GM19395 (cell line): ENCODE measurements around the gene SUPT16H.
A peak's percentile ranks its signal among the peaks of the same experiment; 100 is the strongest.
"Not testable (repeated sequence)": the region's sequence is repeated elsewhere in the genome, so short reads cannot be mapped to it uniquely, and the experiment has no call there.

Experiments used
- ATAC-seq: cut with Tn5 transposase; IDR thresholded peaks from one replicate; pipeline ENCODE4 v1.9.1; 2021; ENCODE audit warnings: mild to moderate bottlenecking, moderate library complexity; ENCODE audit not compliant: unreplicated experiment

Gene SUPT16H

DNA sequence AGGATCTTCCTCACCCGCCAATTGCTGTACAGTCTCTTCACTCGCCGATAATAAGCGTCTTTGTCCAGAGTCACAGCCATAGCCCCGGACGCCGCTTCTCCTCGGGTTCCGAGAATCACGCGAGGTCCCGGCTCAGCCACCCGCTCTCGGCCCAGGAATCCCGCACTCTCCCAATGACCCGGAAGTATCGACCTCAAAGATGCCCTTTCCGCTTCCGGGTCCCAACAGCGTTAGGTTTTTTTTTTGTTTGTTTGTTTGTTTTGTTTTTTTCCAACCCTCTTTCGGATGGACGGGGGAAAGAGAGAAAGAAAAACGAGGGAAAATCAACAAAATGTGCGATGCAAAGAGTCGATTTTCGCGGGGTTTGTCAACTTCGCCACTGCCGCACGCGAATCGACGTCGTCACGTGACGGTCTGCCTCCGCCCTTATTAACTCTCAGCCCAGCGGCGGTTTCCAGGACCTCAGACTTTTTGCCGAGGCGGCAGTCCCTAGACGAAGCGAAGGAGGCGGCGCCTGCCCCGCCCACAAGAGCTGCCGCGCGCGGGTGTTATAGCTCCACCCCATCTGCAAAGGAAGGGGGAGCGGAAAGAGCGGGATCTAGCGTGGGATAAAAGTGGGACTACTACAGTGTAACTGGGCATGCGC lies at the start of gene SUPT16H:
TSS of gene SUPT16H (minus strand) at position 172 of the 646 bp plus-strand sequence. CDS start at position 80, 92 bp downstream.
- peak; percentile 88 for ATAC-seq

DNA sequence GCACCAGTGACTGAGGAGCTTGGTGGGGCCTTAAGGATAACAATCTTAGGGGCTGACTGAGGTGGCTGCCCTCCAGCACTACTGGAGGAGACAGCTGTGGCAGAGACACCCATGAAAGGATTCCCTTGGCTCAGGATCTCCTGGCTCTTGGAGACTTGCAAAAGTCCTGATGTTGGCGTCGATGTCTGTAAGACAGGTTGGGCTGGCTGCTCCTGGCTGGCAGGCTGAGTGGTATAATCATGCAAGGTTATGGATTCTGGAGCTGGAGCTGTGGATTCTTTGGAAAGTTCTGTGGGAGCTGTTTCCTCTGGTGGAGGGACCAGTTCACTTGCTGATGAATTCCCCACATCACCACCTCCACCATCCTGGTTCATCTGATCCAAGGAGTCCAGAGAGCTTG lies 47.3 kb upstream of the SUPT16H start:
- no peak for ATAC-seq

DNA sequence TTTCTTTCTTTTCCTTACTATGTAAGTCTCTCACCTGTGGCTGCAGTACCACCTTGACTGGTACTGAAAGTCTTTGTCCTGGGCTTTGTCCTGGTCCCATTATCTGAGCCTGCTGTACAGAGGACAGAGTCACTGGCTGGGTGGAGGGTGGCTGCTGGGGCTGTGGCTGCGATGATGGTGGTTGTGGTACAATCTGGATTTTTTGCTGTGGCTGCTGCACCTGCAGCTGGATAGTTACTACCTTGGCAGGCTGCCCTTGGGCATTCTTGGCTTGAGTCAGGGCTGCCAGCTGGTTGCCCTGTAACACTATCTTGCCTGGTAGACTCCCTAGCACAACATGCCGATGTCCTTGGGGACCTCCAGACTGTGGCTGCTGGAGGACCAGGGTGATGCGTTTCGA lies 45.1 kb upstream of the SUPT16H start:
- ATAC-seq = no peak

GRCh38 chr14:21426692-21427091 lies 42.9 kb upstream of the SUPT16H start:
- no peak for ATAC-seq

- ATAC-seq = no peak
These were observed 35.7 kb upstream of the SUPT16H start for GRCh38 chr14:21419528-21419927.

DNA sequence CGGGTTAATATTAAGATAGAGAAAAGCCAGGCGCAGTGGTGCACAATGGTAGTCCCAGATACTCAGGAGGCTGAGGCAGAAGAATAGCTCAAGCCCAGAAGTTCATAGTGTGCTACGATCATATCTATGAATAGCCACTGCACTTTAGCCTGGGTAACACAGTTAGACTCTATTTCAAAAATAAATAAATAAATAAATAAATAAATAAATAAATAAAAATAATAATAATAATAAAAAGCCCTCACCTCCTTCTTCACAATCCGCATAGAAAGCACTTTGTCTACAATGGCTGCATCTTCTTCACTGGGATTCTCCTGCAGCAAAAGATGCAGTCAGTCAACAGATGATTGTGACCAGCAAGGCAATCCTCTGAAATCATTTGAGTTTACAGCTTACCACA lies 31.5 kb upstream of the SUPT16H start:
- no peak for ATAC-seq

DNA sequence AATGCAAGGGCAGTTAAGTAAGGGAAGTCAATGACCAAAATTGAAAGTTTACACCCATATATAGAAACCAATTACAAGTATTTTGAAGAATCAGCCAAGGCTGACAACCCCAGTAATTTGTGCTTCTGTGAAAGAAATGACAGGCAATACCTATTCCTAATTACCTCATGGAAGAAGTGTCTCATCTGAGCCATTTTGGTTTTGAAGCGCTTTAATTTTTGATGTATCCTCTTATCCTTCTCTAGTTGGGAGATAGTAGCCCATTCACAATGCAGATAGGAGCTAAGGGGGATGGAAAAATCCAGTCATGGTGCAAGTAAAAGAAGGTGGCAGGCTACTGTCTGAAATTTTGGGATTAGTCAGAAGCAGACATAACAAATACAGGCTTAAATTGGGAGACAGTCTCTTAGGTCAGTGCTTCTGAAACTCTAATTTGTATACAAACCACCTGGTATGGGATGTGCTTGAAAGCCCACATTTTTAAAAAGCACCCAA lies 30.4 kb upstream of the SUPT16H start:
- no peak for ATAC-seq

DNA sequence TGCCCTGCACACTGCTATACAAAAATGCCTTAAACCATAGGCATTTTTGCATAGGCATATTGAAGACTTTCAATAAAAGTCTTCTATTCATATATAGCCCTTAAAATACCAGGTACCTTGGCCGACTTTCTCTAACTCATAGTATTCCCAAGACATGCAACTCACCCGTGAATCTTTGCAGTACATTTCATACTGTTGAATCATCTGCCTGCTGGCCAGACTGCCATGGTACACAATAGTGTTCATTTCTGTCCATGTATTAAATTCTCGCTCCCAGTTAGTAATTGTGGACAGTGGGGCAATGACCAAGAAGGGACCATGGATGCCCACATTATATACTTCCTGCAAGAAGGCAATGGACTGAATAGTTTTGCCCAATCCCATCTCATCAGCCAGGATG lies 24.3 kb upstream of the SUPT16H start:
- ATAC-seq = no peak

GRCh38 chr14:21406213-21406612 lies 22.4 kb upstream of the SUPT16H start:
- no peak for ATAC-seq

- ATAC-seq = no peak
These were observed 21.3 kb upstream of the SUPT16H start for GRCh38 chr14:21405097-21405496.

DNA sequence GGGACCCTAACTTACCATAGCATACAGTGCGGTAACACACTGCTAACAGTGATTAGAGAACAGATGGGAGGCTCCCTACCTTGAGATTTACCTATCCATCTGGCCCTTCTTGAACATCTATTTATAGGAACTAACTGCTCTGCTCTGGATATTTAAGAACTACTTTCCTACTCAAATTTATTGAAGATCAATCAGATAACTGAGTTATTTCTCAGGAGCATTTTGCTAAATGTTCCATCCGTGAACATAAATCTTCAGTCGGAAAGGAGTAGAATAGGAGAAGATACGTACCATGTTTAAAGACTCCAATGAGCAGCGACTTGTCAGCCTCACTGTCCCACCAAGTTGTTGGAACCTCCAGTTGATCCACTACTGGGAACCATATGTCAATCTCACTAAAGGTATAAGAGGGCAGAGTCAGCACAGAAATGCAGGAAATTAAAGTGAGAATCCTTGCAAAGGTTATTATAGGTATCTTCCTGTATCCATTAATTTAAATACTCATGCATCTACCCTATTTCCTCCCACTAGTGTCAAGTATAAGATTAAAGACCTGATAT lies 15.6 kb upstream of the SUPT16H start:
- ATAC-seq = no peak

- ATAC-seq = no peak
These were observed 15.1 kb upstream of the SUPT16H start for GRCh38 chr14:21398901-21399300.

DNA sequence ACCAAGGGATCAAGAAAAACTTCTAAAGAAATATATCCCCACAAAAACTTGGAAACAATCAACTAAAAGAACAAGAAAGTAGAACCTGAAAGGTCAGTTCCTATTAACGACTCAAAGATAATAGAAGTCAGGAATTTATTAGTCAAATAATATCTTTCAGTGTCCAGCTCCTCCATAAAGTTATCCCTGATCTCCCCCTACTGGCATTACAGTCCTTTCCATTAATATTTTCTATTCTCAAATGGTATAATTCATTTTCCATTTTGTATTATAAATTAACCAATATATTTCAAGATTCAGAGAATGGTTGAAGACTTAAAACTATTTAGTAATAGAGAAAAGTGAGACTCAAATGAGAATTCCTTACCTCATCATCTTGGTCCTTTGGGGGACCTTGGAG lies 11.6 kb upstream of the SUPT16H start:
- ATAC-seq = no peak

DNA sequence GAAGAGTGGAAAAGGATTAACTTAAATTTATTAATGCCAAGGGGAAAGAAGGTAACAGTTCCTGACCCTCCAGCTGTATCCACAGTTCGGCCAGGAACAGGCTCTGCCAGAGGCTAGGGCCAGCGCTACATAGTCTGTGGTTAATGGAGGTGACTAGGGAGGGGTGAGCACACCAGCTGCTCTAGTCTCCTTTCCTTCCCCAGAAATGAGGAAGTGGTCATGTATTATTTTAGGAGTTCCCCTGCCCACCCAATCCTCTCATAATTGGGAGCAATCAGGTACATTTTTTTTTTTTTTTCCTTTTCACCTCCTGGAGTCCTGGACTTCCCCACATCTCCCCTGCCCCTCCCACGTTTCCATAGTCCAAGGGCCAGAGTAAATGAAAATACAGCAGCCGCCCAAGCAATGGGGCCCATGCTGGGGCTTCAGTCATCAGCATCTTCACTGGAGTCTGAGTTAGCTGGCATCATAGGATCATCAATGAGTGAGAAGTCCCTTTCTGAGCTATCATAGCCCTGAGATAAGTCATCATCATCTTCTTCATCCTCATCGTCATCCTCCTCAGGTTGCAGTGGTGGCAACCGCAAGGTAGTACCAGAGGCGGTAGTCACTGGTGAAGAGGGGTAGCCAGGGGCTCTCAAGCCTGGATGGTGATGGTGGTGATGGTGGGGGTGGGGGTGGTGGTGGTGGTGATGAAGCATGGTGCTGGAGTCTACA lies 1.5 kb upstream of the SUPT16H start:
- peak; percentile 34 for ATAC-seq

DNA sequence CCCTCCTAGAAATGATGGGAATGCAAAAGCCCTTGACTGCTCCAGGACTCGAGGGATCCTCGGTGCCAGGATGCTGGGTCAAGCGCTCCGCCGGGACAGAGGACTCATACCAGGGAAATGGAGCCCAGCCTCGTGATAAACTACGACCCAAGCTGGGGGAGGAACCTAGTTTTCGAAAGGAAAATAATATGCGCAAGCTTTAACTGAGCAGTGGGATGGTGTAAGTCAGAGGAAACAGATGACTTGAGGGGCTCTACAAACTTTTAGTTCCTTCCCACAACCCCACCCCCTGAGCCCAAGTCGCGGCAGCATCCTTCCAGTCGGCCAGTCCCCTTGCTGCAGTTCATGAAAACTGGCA lies 654 bp upstream of the SUPT16H start:
- peak; percentile 38 for ATAC-seq

- ATAC-seq = no peak
These were observed 652 bp downstream of the SUPT16H start for GRCh38 chr14:21382886-21383847.

DNA sequence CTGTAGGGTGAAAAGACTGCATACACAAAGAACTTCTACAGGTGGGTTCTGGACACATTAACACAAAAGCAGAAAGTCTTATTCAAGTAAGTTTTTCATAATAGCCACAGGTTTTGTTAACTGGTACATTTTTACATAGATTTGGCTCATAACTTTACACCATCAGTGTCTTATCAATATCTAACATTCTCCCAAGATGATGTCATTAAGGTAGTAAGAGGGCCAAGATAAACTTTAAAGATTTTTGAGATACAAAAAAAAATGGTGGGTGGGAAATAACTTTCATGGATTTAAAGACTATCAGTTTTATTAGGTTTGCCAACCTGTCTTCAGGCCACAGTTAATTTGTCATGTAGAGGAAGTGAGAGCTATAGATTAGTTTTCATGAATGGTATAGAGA lies 1.7 kb downstream of the SUPT16H start:
- ATAC-seq = no peak

- ATAC-seq = no peak
These were observed 4.5 kb downstream of the SUPT16H start for GRCh38 chr14:21379338-21379737.

DNA sequence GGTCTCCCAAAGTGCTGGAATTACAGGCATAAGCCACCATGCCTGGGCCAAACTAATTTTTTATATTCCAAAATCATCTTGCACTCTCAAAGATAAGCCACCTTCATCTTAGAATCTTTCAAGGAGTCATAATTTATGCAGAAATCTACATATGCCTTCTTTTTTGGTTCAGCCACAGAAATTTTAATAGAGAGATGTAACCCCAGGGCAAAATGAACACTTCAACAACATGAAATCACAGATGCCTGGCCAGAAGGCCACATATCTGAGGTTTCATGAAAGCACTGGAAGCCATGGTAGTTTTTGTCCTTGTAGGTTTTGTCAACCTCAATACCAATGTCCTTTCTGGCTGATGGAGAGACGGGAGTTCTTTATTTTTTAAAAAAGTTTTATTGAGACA lies 9.8 kb downstream of the SUPT16H start:
- no peak for ATAC-seq

GRCh38 chr14:21372814-21373213 lies 11.0 kb downstream of the SUPT16H start:
- not testable (repeated sequence) for ATAC-seq
